Hippocampal formation (tissue), 2 donors: ENCODE data around the gene CORO2A.

Source experiments
- DNase-seq, 2 donors: peaks; one replicate each; lab custom pipeline; 2025; lab: John Stamatoyannopoulos, UW

CORO2A gene

DNA sequence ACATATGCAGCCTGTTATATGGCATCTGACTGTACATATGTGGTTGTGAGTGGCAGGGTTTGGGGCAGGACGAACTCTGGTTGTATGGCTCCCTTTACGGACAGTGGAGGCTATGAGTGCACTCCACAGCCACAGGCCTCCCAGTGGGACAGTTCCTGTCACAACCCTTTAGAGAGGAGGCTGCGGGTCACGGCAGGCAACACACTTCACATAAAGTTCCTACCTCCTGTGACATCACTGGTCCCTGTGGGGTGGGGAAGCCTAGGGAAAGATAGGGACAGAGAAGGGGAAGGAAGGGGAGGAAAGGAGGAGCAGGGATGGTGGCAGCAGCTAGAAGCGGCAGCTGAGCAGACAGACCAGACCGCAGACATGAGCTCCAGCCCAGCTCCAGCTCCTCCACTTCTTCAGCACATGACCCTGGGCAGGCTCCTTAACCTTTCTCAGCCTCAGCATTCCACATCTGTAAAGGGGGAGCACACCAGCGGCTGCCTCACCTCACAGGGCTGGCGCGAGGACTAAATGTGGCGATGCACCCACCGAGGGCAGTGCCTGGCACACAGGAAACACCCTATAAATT is 27.4 kb upstream of the CORO2A start:
- DNase-seq: no peak

DNA sequence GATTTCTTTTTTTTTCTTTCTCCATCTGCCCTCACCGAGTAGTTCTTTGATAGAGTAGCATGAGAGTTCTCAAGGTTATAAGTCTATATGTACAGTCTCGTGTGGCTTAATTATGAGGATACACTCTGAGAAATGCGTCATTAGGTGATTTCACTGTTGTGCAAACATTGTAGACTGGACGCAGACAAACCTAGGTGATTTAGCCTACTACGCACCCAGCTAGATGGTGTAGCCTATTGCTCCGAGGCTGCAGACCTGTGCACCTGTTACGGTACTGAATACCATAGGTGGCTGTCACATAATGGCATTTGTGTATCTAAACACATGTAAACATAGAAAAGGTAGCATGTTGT is 26.9 kb upstream of the CORO2A start:
- no peak for DNase-seq

DNA sequence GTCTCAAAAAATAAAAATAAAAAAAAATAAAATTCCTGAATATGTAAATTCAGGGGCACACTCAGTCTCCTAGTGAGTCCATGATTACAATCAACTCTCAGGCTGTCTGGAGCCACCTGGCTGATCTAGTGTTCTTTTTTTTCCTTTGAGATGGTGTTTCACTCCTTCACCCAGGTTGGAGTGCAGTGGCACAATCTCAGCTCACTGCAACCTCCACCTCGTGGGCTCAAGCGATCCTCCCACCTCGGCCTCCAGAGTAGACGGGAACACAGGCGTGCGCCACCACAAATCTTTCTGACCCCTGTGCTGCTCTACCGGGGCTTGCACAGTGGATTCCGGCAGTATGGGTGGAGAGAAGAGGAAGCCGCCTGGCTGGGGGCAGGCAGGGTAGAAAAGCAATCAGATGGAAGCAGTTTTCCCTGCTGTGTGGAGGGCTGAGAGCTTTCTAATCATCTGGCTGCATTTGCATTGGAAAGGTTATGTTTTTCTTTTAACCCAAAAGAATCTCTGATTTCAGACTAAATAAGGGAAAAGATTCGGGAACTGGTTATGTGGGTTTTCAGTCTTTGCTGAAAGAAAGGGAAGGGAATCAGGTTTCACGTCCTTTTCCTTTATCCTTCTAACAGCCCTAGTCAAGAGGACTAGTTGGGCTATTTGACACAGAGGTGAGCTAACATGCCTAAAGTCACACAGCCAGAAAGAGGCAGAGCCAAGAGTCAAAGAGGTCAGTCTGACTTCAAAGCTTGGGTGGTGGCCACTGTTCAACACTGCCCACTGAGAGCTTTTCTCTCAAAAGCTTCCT is 26.3 kb upstream of the CORO2A start:
- no peak for DNase-seq

DNA sequence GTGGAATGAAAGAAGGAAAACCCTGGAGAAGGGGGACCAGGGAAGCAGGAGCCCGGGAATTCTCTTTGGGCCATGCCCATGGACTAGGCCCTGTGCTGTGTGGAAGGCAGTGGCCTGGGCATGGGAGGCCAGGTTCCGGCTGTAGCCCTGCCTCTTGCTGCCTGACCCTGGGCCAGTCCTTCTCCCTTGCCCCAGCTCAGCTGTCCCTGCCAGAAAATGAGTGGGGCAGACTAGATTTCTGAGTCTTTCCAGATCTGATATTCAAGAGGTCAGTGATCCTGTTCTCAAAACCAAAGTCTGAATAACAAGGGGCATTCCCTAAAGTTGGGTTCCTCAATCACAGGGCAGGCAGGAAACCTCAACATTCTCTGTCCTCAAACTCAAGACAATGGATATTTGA is 24.8 kb upstream of the CORO2A start:
- no peak for DNase-seq

DNA sequence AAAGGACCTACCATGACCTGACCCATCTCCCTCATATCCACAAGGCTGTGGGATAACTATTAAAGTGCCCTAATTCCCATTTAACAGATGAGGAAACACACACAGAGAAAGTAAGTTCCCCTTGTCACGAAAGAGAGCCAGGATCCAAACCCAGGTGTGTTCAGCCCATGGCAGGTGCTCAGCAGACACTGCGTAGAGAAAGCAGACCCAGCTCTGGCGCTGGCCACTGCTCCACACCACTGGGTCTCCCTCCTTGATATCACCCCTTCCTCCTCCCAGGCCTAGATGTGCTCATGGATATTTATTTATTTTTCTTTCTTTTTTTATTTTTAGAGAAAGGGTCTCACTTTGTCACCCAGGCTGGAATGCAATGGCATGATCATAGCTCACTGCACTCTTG is 24.0 kb upstream of the CORO2A start:
- no peak for DNase-seq

DNA sequence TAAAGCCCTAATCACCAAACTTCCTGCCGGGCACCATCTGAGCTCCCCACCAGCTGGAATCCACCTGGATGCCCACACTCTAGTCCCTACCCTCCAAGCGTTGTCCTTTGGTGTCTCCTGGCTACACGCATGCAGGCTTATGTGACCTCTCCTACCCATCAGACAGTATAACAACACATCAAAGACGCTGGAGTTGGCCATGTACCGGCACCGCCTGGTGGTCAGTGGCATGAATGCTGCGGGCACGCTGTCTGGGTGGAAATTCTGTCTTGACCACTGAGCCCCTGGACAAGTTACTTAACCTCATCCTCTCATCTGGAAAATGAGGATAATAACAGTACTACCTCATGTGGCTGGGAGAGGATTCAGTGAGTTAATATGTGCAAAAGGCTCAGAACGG is 23.4 kb upstream of the CORO2A start:
- no peak for DNase-seq

DNA sequence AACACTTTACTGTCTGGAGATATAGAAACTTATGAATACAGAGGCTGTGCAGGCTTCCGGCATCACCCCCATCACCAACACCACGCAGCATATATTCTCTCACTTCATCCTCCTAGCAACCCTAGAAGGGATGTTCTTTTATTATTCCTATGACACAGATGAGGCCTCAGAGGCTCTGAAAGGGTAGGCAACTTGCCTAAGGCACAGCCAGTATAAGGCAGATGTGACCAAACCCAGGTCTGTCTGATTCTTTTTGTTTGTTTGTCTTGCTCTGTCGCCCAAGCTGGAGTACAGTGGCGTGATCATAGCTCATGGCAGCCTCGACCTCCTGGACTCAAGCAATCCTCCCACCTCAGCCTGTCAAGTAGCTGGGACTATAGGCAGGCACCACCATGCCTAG is 22.8 kb upstream of the CORO2A start:
- no peak for DNase-seq

DNA sequence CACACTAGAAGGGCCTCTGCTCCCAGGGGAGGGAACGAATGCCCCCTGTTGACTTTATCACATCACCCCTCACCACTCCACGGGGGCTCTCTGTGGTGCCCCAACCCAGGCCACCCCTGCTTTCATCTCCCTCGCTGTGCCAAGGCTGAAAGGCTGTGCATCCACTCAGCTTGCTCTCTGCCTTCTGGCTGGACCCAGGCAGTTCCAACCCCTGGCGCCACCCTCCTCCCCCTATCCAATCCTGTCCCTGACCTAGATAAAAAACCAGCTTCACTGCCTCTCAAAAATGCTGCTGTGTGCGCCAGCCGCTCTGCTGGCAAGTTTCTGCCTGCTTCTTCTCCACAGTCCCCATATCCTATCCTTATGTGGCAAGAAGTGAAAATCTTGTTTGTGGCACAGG is 22.4 kb upstream of the CORO2A start:
- no peak for DNase-seq

DNA sequence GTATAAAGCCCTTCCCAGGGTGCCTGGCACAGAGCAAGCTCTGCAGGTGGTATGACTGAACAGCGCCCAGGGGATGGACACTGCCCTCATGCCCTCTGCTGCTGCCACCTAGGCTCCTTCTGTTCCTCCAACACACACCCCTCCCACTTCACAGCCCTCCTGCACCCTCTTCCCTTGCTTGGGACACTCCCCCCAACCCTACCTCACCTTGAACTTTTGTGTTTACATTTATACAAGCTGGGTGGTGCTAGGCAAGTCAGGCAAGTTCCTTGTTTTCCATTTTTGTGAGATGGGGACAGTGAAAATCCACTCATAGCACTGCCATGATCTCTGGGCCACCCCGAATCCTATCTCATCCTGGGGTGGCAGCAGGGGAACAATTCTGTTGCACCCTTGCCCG is 18.8 kb upstream of the CORO2A start:
- no peak for DNase-seq

DNA sequence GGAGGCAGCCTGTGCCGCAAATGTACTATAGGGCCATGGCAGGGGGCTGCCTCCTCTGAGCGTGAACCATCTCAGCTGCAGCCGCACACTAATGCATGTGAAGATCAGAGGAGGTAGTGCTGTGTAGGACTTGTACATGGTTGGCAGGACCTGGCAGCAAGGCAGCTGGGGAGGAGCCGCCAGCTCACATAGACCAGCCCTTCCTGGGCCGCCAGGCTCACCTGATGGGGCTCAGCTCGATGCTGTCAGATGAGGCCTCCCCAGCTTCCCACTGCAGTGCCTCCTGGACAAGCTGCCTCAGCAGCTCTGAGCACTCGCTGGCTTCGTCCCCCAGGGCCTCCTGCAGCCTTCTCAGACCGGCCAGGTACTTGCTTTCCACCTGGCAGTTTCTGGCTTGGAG is 18.0 kb upstream of the CORO2A start:
- no peak for DNase-seq

DNA sequence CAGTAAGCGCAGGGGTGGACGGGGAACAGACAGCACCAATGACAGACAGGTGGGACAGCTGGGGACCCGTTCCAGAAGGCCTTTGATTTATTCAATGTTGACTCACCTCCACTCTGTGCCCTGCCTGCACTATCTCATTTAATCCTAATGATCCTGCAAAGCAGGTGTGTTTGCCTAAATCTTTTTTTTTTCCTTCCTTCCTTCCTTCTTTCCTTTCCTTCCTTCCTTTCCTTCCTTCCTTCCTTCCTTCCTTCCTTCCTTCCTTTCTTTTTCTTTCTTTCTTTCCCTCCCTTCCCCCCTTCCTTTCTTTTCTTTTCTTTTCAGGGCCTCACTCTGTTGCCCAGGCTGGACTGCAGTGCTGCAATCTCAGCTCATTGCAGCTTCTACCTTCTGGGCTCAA is 17.1 kb upstream of the CORO2A start:
- DNase-seq: no peak

DNA sequence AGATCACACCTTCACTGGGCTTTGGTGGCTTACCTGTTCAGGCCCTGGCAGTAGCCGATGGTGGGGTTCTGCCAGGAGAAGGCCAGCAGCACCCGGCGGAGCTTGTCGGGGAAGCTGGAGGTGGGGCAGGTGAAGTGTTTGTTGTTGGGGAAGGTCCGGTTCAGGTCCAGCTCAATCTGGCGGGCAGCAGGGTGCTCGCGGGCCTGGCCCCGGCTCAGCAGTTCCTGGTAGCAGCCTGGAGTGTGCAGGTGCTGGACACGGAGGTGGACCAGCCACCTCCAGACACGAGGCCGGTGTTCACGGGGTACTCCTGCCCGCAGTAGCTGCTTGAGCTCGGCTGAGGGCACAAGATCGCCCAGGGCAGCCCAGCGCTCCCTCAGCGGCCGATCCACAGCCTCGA is 16.2 kb upstream of the CORO2A start:
- DNase-seq: no peak

DNA sequence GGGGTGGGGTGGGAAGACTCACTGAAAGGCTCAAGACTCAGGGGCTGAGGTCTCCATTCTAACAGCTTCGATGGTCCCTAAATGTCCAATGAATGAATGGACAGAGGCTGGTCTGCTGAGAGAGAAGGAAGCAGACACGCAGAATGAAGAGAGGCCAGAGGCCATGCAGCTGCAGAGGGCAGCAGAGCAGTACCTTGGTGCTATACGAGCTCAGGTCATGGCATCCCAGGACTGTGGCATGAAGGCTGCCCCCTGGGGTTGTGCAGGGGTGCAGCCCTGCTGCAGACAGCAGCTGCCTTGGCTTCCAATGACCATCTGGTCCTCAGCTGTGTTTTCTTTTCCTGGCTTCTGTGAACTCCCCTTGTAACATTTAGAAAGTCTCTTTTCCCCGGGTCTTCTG is 15.2 kb upstream of the CORO2A start:
- DNase-seq: no peak

DNA sequence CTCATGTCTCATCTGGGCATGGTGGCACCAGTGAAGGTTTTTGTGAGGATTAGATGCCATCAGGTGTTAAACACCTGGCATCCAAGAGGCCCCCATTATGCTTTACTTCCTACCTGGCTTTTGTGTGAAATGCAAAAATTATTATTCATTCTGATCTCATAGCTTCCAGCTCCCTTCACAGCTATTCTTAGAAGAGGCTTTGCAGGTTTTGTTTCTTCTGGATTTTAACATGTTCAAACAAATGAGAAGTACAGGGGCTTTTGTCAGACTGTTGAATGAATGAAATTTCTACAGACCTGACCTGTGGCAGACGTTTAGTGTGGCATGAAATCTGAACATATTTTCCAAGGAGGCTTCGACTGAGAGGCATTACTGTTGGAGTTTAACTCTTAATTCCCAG is 14.3 kb upstream of the CORO2A start:
- DNase-seq: no peak

DNA sequence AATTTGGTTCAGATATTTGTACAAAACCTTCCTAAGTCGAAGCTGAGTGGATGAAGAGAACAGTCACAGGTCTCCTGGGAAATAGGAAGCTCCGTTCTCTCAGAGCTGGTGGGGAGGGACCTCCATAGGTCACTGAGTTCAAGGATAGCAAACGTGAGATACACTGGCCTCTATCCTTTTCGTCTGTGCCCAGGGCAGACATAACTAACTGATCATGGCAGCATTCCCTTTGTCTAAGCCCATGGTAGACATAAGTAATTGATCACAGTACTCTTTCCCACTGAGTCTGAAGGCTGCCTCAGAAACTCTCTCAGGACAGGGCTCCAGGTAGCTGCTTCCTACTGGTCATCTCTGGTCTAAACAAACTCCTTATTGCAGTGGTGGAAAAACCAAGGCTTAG is 12.3 kb upstream of the CORO2A start:
- no peak for DNase-seq

DNA sequence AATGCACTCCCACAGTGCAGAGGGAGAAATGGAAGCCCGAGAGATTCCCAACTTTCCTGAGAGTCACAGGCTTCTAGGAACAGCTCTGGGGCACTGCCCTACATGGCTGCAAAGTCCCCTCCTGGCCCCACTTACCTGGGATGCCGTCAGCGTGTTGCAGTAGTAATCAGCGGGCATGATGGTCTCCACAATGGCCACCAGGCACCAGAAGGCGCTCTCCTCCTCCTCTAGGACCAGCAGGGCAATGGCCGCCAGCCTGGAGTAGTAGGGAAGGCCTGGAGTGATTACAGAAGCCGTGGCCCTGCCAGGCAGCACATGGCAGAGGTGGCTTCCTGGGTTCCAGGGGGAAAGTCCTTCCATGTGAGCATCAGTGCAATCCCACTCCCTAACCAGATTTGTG is 10.7 kb upstream of the CORO2A start:
- DNase-seq: no peak

DNA sequence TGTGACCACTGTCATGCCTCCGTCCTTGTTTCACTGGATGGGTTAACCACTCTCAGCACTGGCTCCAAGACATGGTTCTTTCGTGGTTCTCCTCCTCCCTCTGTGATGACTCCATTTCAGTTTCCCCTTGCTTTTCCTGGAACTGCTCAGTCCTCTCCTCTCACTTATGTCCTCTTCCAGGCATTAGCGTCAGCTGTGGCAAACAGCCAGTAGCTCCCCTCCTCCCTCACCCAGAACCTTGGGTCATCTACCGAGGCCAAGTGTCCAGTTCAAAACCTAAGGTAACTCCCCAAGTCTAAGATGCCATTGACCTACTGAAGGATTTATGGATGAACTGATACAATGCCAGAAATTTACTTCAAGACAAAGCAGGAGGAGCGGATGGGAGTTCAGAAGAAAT is 9.8 kb upstream of the CORO2A start:
- no peak for DNase-seq

DNA sequence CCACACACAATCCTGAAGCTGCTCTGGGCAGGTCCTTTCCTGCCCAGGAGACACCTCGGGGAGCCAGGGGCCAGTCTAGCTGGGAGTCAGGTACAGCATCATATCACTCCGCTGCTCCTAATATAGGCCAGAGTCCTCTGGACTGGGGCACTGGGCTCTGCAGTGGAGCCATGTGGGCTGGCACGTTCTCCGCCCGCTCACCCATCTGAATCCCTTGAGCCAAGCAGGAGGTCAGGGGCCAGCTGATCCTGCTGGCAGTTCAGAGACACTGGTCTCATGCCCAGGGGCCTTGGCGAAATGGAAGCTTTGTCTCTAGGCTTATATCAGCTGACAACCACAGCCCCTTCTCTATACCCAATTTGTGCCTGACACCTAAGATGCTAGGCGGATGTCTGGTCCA is 9.3 kb upstream of the CORO2A start:
- DNase-seq: no peak

DNA sequence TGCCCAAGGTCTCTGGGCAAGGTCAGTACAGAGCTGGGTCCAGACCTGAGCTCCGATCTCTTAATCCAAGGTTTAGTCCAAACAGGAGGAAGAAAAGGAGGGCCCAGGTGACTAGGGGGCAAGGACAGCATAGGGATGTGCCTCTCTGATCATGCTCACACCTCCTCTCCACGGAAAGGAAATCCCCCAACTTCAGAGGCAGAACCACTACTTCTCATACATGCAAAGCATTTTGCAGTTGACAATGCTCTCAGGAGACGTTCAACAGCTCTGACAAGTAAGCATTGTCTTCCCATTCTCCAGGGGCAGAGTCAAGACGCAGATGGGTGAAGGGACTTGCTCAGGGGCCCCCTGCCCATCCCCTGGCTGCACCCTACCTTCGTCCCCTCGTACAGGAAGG is 8.7 kb upstream of the CORO2A start:
- no peak for DNase-seq

DNA sequence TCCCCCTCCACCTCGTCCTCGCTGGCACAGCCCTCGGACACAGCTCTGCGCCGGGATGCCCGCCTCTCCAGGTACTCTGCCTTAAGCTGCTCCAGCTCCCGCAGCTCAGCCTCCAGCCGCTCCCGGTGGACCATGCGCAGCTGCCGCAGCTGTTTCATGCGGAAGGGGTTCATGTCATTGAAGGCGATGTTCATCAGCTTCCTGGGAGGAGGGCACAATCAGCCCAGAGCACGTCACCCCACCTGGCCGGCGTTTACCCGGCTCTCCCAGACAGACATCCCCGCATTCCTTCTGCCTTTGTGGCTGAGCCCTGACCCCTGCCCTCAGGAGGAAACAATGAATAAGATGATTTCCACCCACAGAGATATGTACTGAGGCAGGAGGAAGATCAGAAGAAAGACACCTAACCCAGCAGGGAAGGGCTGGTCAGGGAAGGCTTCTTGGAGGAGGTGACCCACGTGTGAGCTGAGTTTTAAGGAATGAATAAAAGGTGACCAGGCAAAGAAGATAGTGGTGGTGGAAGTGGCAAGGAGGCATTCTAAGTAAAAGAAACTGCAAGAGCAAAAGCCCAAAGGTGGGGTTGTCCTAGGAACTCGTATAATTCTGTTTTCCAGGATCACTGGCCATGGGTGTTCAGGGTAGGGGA is 7.1 kb upstream of the CORO2A start:
- DNase-seq: no peak

DNA sequence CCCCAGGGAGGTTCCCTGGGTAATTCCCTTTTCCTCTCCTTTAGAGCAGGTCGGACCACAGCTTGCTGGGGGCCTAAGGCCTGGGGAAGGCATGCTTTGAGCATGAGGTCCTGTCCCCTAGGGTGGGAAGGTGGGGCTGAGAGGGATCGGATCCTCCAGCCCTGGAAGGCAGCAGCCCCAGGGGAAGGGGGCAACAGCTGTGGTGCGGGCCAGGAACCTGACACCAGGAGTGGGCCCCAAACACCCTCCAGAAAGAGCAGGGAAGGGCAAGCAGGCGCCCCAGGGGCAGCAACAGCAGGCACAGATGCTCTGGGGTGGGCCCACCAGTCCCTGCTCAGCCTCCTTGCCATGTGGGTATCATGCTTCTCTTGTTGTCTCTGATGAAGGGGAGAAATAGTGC is 3.2 kb upstream of the CORO2A start:
- no peak for DNase-seq

DNA sequence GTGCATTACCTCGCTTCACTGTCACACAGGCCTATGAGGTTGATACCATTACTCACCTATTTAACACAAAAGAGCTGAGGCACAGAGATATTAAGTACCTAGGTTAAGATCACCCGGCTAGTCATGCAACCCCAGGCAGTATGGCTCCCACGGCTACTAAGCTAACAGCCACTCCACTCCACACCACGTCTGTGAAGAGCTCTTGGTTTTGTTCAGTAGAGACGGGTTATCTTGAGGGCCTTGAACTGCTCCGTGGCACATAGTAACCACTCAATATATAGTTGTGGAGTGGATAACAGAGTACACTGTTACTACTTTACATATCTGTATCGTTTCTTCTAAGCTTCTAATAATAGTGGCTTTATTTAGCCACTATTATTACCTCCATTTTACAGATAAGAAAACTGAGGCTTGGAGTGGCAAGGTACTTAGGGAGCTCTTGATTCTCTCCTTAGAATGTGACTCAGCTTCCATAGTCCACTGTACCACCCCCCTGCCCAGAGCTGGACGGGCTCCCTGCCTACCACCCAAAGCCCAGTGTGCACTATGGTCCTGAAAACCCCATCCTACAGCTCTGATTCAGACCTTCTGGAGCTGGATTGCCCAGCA is 1.0 kb upstream of the CORO2A start:
- no peak for DNase-seq
